HPDE6-E6E7 (cell line): Measurements from ENCODE around the gene SDSL.

Experiments
- DNase-seq: peaks from one replicate; pipeline ENCODE4 v3.0.0; 2011; ENCODE audit warnings: missing footprints; ENCODE audit errors: extremely low spot score

The SDSL gene

GRCh38 chr12:113396828-113397496 is 25.2 kb upstream of the SDSL start:
- no peak for DNase-seq

- DNase-seq = no peak
Observed at GRCh38 chr12:113397497-113398197, 24.5 kb upstream of the SDSL start.

- DNase-seq = no peak
Observed at GRCh38 chr12:113398346-113399290, 23.6 kb upstream of the SDSL start.

- no peak for DNase-seq
Observed at GRCh38 chr12:113399490-113399889, 22.7 kb upstream of the SDSL start.

- no peak for DNase-seq
Observed at GRCh38 chr12:113400362-113400761, 21.8 kb upstream of the SDSL start.

GRCh38 chr12:113401066-113402000 is 20.8 kb upstream of the SDSL start:
- DNase-seq = no peak

- no peak for DNase-seq
Observed at GRCh38 chr12:113402586-113403260, 19.5 kb upstream of the SDSL start.

- DNase-seq = no peak
Observed at GRCh38 chr12:113403435-113404415, 18.5 kb upstream of the SDSL start, which contains the start of gene SDS. SDS (minus strand) TSS chr12:113403887; CDS start chr12:113399708, 4,179 bp downstream.

GRCh38 chr12:113405694-113406093 is 16.5 kb upstream of the SDSL start:
- no peak for DNase-seq

- no peak for DNase-seq
Observed at GRCh38 chr12:113407931-113408600, 14.1 kb upstream of the SDSL start.

- DNase-seq = no peak
Observed at GRCh38 chr12:113408756-113409298, 13.4 kb upstream of the SDSL start.

GRCh38 chr12:113409462-113410124 is 12.6 kb upstream of the SDSL start:
- no peak for DNase-seq

GRCh38 chr12:113413488-113413939 is 8.7 kb upstream of the SDSL start:
- no peak for DNase-seq

- no peak for DNase-seq
Observed at GRCh38 chr12:113414519-113415038, 7.6 kb upstream of the SDSL start.

GRCh38 chr12:113416091-113416754 is 6.0 kb upstream of the SDSL start:
- no peak for DNase-seq

GRCh38 chr12:113418213-113418879 is 3.8 kb upstream of the SDSL start:
- DNase-seq = no peak
